Smooth muscle cell (in vitro differentiated cells): ENCODE data around the gene PTGR1. TPM values are rescaled to one million over a fixed set of nuclear protein-coding genes. Genes with fewer than 3 reads are reported as not detected.
"Not testable (repeated sequence)": the region's sequence is repeated elsewhere in the genome, so short reads cannot be mapped to it uniquely, and the experiment has no call there.

ENCODE experiments used
- DNase-seq: peaks from one replicate; lab custom pipeline; 2025; ENCODE audit not compliant: unreplicated experiment; lab: John Stamatoyannopoulos, UW
- H2AFZ ChIP-seq: fragments of 200-600 bp; sonication (generic); 2 replicates; pipeline ENCODE4 v1.6.0; 2016; ENCODE audit warnings: antibody characterized with exemption, low read depth, mild to moderate bottlenecking
- H3F3A ChIP-seq: fragments of 200-600 bp; sonication (generic); 2 replicates; pipeline ENCODE4 v1.6.0; 2017; ENCODE audit warnings: antibody characterized with exemption, low read depth
- H3K27ac ChIP-seq: fragments of 200-600 bp; sonication (generic); 2 replicates; pipeline ENCODE4 v1.5.1; 2016; ENCODE audit warnings: low read depth, mild to moderate bottlenecking
- H3K27me3 ChIP-seq: fragments of 200-600 bp; sonication (generic); 2 replicates; pipeline ENCODE4 v1.6.1; 2016; ENCODE audit warnings: low read depth, mild to moderate bottlenecking
- H3K36me3 ChIP-seq: fragments of 200-600 bp; sonication (generic); 2 replicates; pipeline ENCODE4 v1.5.1; 2016; ENCODE audit warnings: low read depth
- H3K4me1 ChIP-seq: fragments of 200-600 bp; sonication (generic); 2 replicates; pipeline ENCODE4 v1.5.1; 2016; ENCODE audit warnings: low read depth
- H3K4me2 ChIP-seq: fragments of 200-600 bp; sonication (generic); 2 replicates; pipeline ENCODE4 v1.6.0; 2016; ENCODE audit warnings: mild to moderate bottlenecking
- H3K4me3 ChIP-seq: fragments of 200-600 bp; sonication (generic); 2 replicates; pipeline ENCODE4 v1.5.1; 2016; ENCODE audit warnings: mild to moderate bottlenecking
- H3K79me2 ChIP-seq: fragments of 200-600 bp; sonication (generic); 2 replicates; pipeline ENCODE4 v1.6.0; 2016; ENCODE audit warnings: low read depth, mild to moderate bottlenecking
- H3K9ac ChIP-seq: fragments of 200-600 bp; sonication (generic); 2 replicates; pipeline ENCODE4 v1.6.0; 2016; ENCODE audit warnings: low read depth
- H3K9me3 ChIP-seq: fragments of 200-600 bp; sonication (generic); replicated peaks from 2 replicates; pipeline ENCODE4 v1.5.1; 2016; ENCODE audit warnings: low read depth
- H4K20me1 ChIP-seq: fragments of 200-600 bp; sonication (generic); 2 replicates; pipeline ENCODE4 v1.6.0; 2016; ENCODE audit warnings: low read depth
- WGBS: methylation state at CpG from one replicate; pipeline ENCODE4 v1.1.7; 2016; ENCODE audit warnings: low lambda C conversion rate; 5-methylcytosine and 5-hydroxymethylcytosine counted together
- polyA plus RNA-seq: library from polyadenylated mRNA; unstranded; fragments of >200 nt; fragmentation: Nextera tagmentation; extraction: Ambion mirVana; gene quantifications from 2 replicates; pipeline ENCODE4 v1.2.1, GENCODE V29; 2016
- total RNA-seq: library from RNA; depleted of rRNA; stranded (reverse); fragments of >200 nt; gene quantifications from 2 replicates; pipeline ENCODE4 v1.2.3, GENCODE V29; 2014
- TF ChIP-seq, protein P1 (sequence below): fragments of 200-600 bp; sonication (generic); IDR thresholded peaks from 2 replicates; pipeline ENCODE4 v1.5.1; 2017; ENCODE audit warnings: borderline replicate concordance, mild to moderate bottlenecking, antibody characterized with exemption; ENCODE audit not compliant: insufficient read depth, poor library complexity, severe bottlenecking

The PTGR1 gene
- total and polyA plus RNA-seq, 2 experiments from 2014 or later, result 70.5 to 74.4 TPM

DNA sequence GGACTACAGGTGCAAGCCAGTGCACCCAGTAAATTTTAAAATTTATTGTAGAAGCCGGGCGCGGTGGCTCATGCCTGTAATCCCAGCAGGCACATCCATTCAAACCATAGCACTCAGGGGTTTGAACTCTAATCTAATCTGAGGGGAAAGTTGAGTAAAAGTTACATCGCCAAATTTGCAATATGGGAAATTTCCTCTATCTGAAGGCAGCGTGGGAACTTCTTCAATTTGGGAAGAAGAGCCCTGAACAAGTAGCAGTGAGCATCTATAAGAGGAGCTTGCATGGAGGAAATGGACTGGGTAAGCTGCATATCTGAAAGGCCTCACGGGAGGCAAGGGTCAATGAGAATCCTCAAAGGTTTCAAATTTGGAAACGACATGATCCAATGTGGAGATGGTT is 29.0 kb upstream of the PTGR1 start:
- peaks cover 21% of the 10 kb centered on the region for H3K79me2 ChIP-seq
- no peaks in the 10 kb centered on the region for H3F3A ChIP-seq
- no peak overlapping the region for H3K4me3 ChIP-seq
- TF ChIP-seq, protein P1, sequence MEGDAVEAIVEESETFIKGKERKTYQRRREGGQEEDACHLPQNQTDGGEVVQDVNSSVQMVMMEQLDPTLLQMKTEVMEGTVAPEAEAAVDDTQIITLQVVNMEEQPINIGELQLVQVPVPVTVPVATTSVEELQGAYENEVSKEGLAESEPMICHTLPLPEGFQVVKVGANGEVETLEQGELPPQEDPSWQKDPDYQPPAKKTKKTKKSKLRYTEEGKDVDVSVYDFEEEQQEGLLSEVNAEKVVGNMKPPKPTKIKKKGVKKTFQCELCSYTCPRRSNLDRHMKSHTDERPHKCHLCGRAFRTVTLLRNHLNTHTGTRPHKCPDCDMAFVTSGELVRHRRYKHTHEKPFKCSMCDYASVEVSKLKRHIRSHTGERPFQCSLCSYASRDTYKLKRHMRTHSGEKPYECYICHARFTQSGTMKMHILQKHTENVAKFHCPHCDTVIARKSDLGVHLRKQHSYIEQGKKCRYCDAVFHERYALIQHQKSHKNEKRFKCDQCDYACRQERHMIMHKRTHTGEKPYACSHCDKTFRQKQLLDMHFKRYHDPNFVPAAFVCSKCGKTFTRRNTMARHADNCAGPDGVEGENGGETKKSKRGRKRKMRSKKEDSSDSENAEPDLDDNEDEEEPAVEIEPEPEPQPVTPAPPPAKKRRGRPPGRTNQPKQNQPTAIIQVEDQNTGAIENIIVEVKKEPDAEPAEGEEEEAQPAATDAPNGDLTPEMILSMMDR, result no peak
- no peaks in the 10 kb centered on the region for H3K36me3 ChIP-seq
- H3K9me3 ChIP-seq, result no peaks in the 10 kb centered on the region
- no peaks in the 10 kb centered on the region for H3K27me3 ChIP-seq
- no peak overlapping the region for H3K27ac ChIP-seq
- no peak overlapping the region for H2AFZ ChIP-seq
- H4K20me1 ChIP-seq, result peaks cover 15% of the 10 kb centered on the region
- no peak overlapping the region for H3K4me2 ChIP-seq
- no peak for DNase-seq
- no peak overlapping the region for H3K9ac ChIP-seq
- WGBS, result 96% methylated on average over 7 of the region's 7 CpGs
- peaks cover 17% of the 10 kb centered on the region for H3K4me1 ChIP-seq

GRCh38 chr9:111627260-111627963 is 28.0 kb upstream of the PTGR1 start:
- no peaks in the 10 kb centered on the region for H3K9me3 ChIP-seq
- no peak overlapping the region for H3K27ac ChIP-seq
- no peak overlapping the region for H3K4me3 ChIP-seq
- no peaks in the 10 kb centered on the region for H3K36me3 ChIP-seq
- H3K4me2 ChIP-seq, result no peak overlapping the region
- H4K20me1 ChIP-seq, result peaks cover 5% of the 10 kb centered on the region
- no peak overlapping the region for H2AFZ ChIP-seq
- no peak for DNase-seq
- peaks cover 10% of the 10 kb centered on the region for H3K4me1 ChIP-seq
- no peak overlapping the region for H3K9ac ChIP-seq
- H3K79me2 ChIP-seq, result peaks cover 11% of the 10 kb centered on the region
- WGBS, result 73% methylated on average over 7 of the region's 7 CpGs
- TF ChIP-seq, protein P1, result no peak
- H3F3A ChIP-seq, result no peaks in the 10 kb centered on the region
- H3K27me3 ChIP-seq, result no peaks in the 10 kb centered on the region

GRCh38 chr9:111622626-111623025 is 23.2 kb upstream of the PTGR1 start:
- Histone ChIP-seq H3K4me1 (no peaks in the 10 kb centered on the region), H3F3A (no peaks in the 10 kb centered on the region), H3K4me3 (no peak overlapping the region), H2AFZ (no peak overlapping the region), H3K36me3 (no peaks in the 10 kb centered on the region), H3K9ac (no peak overlapping the region), H3K4me2 (no peak overlapping the region), H3K27ac (no peak overlapping the region), H3K27me3 (no peaks in the 10 kb centered on the region), H3K79me2 (no peaks in the 10 kb centered on the region), H4K20me1 (no peaks in the 10 kb centered on the region), H3K9me3 (no peaks in the 10 kb centered on the region)
- WGBS, result 74% methylated on average over 3 of the region's 3 CpGs
- DNase-seq, result no peak
- TF ChIP-seq, protein P1, result no peak

DNA sequence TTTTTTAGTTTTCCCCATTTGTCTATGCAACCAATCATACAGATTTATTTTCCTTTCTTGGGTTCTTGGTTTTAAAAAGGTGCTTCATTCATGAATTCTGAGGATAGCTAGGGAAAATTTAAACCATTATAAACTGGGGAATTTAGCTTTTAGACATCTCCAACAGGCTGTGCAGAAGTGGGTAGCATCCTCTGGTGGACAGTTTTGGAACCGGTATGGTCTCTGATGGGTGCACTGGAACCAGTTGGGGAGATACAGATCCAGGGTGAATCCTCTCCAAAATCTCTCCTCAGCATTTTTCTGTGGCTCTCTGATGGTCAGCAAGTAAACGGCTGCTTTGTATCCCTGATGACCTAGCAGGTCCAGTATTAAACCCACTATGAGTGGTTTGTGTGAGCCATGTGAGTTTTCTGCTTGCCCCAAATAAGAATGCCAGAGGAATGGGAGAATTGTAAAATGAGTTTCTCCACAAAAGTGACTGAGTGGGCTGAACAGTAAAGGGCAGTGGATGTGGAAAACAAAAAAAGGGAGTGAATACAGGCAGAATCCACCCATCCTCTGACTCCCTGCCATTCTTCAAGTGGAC is 22.5 kb upstream of the PTGR1 start:
- no peaks in the 10 kb centered on the region for H4K20me1 ChIP-seq
- WGBS, result 57% methylated on average over 2 of the region's 2 CpGs
- no peaks in the 10 kb centered on the region for H3K9me3 ChIP-seq
- H3K4me2 ChIP-seq, result no peak overlapping the region
- TF ChIP-seq, protein P1, result peak; percentile 48
- no peaks in the 10 kb centered on the region for H3K27me3 ChIP-seq
- H3F3A ChIP-seq, result no peaks in the 10 kb centered on the region
- H3K4me3 ChIP-seq, result no peak overlapping the region
- no peak overlapping the region for H3K27ac ChIP-seq
- no peak overlapping the region for H2AFZ ChIP-seq
- DNase-seq, result no peak
- H3K79me2 ChIP-seq, result no peaks in the 10 kb centered on the region
- no peak overlapping the region for H3K9ac ChIP-seq
- no peaks in the 10 kb centered on the region for H3K4me1 ChIP-seq
- H3K36me3 ChIP-seq, result no peaks in the 10 kb centered on the region

DNA sequence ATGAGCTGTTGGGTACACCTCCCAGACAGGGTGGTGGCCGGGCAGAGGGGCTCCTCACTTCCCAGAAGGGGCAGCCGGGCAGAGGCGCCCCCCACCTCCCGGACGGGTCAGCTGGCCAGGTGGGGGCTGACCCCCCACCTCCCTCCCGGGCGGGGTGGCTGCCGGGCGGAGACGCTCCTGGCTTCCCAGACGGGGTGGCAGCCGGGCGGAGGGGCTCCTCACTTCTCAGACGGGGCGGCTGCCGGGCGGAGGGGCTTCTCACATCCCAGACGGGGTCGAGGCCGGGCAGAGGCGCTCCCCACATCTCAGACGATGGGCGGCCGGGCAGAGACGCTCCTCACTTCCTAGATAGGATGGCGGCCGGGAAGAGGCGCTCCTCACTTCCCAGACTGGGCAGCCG is 17.9 kb upstream of the PTGR1 start:
- not testable (repeated sequence) for H3K9ac ChIP-seq, DNase-seq, H2AFZ ChIP-seq, H3F3A ChIP-seq, H3K27ac ChIP-seq, H3K36me3 ChIP-seq, H3K27me3 ChIP-seq, H3K4me2 ChIP-seq, H3K9me3 ChIP-seq, H3K4me1 ChIP-seq, H3K79me2 ChIP-seq, H3K4me3 ChIP-seq, H4K20me1 ChIP-seq
- 100% methylated on average over 4 of the region's 29 CpGs for WGBS
